Panc1 (cell line): ENCODE measurements around the gene NCS1. TPM values are rescaled to one million over a fixed set of nuclear protein-coding genes. Genes with fewer than 3 reads are reported as not detected.

Experiments
- ATAC-seq: fragments of 200-7000 bp; cut with Tn5 transposase; 2 replicates; pipeline ENCODE4 v1.9.1; 2020; ENCODE audit warnings: mild to moderate bottlenecking, moderate library complexity
- BruUV-seq: library from RNA; stranded (reverse); fragments of 400-500 nt; replicated peaks from 2 replicates; lab custom pipeline; 2021; lab: Mats Ljungman, UMichigan
- CTCF ChIA-PET: fragments of 300-600 bp; sonication (Branson Sonifier 250); formaldehyde crosslinking; loops from one replicate; lab custom pipeline; 2022; ENCODE audit warnings: antibody characterized with exemption; lab: Charles Lee
- POLR2A ChIA-PET: fragments of 300-600 bp; sonication (Branson Sonifier 250); formaldehyde crosslinking; loops from one replicate; lab custom pipeline; 2022; ENCODE audit warnings: antibody characterized with exemption; lab: Charles Lee
- DNase-seq: peaks from one replicate; pipeline ENCODE4 v3.0.0-alpha.2; 2010; ENCODE audit warnings: low read depth, low spot score
- H3K27ac ChIP-seq: 2 replicates; pipeline ENCODE4 v1.5.1; 2011; ENCODE audit warnings: mild to moderate bottlenecking, low read length, inconsistent platforms
- H3K27me3 ChIP-seq: fragments of 200-500 bp; sonication (Bioruptor generic); 2 replicates; pipeline ENCODE4 v1.6.0; 2014; ENCODE audit warnings: low read length, inconsistent platforms; ENCODE audit not compliant: control insufficient read depth, insufficient read depth
- H3K36me3 ChIP-seq: fragments of 200-500 bp; sonication (Bioruptor generic); 2 replicates; pipeline ENCODE4 v1.5.1; 2014; ENCODE audit warnings: inconsistent platforms, mild to moderate bottlenecking, low read length, moderate library complexity; ENCODE audit not compliant: control insufficient read depth, insufficient read depth
- H3K4me1 ChIP-seq: 2 replicates; pipeline ENCODE4 v1.5.1; 2011; ENCODE audit warnings: inconsistent platforms, mild to moderate bottlenecking, low read length, moderate library complexity; ENCODE audit not compliant: control insufficient read depth, insufficient read depth
- H3K4me3 ChIP-seq, 2 experiments: 2 replicates each; pipeline ENCODE4 v1.5.1; 2011 to 2012; ENCODE audit warnings: low read depth in 2 of 2, low read length in 2 of 2, mild to moderate bottlenecking in 2 of 2, inconsistent platforms in 1 of 2, moderate library complexity in 1 of 2
- H3K9me3 ChIP-seq: fragments of 200-500 bp; sonication (Bioruptor generic); 2 replicates; pipeline ENCODE4 v1.5.1; 2014; ENCODE audit warnings: low read depth, mild to moderate bottlenecking, inconsistent platforms, low read length, moderate library complexity; ENCODE audit not compliant: control insufficient read depth, insufficient read depth
- POLR2AphosphoS5 ChIP-seq: IDR thresholded peaks from 2 replicates; pipeline ENCODE4 v1.6.1; 2012; ENCODE audit warnings: mild to moderate bottlenecking, low read depth, low read length, moderate library complexity
- SIN3A ChIP-seq: IDR thresholded peaks from 2 replicates; pipeline ENCODE4 v1.6.1; 2012; ENCODE audit warnings: low read depth, mild to moderate bottlenecking, low read length, moderate library complexity, borderline replicate concordance; ENCODE audit not compliant: insufficient read depth
- TCF7L2 ChIP-seq: IDR thresholded peaks from 2 replicates; pipeline ENCODE4 v1.6.1; 2011; ENCODE audit warnings: mild to moderate bottlenecking, low read depth, low read length, inconsistent platforms
- in situ Hi-C: cut with HindIII; loops from 2 replicates; pipeline ENCODE4 v1.10.0; 2016; ENCODE audit warnings: low sequenced_read_pairs, low pct_unique_long_range_greater_than_20kb
- intact Hi-C: fragments of 100-400 bp; cut with micrococcal nuclease; formaldehyde crosslinking; loops from one replicate; pipeline ENCODE4 v1.10.0; 2022; ENCODE audit not compliant: unreplicated experiment
- total RNA-seq: library from RNA; stranded (reverse); gene quantifications from one replicate; pipeline ENCODE4 v1.2.1, GENCODE V29; 2021; ENCODE audit not compliant: unreplicated experiment
- TF ChIP-seq, protein P1 (sequence below), 2 experiments: IDR thresholded peaks; 2 replicates each; pipeline ENCODE4 v1.6.1; 2011 to 2012; ENCODE audit warnings: low read depth in 2 of 2, control low read depth in 1 of 2, low read length in 1 of 2, mild to moderate bottlenecking in 1 of 2, moderate library complexity in 1 of 2; ENCODE audit not compliant: insufficient read depth in 1 of 2
- TF ChIP-seq, protein P2 (sequence below): fragments of 450-650 bp; IDR thresholded peaks from 2 replicates; pipeline ENCODE4 v1.5.1; 2017; ENCODE audit warnings: mild to moderate bottlenecking

Gene NCS1
- total RNA-seq, 1 experiment from 2014 or later, result 31.6 TPM

DNA sequence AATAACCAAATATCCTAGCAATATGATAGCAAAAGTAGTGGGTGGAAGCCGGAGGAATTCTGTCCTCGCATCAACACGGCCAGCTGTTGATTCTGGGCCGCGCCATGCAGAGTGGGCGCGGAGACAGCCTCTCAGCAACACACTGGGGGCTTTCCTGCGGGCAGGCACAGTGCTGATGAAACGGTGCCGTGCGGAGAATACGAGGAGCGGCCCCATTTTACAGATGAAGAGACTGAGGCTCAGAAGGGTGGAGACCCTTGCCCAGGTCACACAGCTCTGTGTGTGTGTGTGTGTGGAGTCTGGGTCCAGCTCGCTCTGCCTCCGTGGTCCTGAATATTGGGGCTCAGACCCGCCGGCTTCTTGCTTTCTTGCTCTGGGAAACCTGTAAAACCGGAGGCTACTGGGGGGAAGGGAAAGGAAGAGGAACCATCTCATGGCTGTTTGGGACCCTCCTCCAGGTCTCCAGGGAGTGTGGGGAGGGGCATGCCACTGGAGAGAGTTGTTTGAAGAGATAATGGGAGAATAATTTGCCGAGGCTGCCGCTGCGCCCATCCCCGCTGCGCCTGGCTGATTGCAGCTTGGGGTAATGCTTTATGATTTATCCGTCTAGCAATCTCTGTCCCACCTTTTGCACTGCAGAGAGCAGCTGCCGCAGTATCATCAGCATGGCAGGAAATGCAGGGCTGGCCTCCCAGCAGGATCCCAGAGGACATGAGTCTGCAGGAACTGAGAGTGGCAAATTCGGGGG lies 36.6 kb downstream of the NCS1 start:
- no peak overlapping the region for H3K27ac ChIP-seq
- TF ChIP-seq, protein P1, sequence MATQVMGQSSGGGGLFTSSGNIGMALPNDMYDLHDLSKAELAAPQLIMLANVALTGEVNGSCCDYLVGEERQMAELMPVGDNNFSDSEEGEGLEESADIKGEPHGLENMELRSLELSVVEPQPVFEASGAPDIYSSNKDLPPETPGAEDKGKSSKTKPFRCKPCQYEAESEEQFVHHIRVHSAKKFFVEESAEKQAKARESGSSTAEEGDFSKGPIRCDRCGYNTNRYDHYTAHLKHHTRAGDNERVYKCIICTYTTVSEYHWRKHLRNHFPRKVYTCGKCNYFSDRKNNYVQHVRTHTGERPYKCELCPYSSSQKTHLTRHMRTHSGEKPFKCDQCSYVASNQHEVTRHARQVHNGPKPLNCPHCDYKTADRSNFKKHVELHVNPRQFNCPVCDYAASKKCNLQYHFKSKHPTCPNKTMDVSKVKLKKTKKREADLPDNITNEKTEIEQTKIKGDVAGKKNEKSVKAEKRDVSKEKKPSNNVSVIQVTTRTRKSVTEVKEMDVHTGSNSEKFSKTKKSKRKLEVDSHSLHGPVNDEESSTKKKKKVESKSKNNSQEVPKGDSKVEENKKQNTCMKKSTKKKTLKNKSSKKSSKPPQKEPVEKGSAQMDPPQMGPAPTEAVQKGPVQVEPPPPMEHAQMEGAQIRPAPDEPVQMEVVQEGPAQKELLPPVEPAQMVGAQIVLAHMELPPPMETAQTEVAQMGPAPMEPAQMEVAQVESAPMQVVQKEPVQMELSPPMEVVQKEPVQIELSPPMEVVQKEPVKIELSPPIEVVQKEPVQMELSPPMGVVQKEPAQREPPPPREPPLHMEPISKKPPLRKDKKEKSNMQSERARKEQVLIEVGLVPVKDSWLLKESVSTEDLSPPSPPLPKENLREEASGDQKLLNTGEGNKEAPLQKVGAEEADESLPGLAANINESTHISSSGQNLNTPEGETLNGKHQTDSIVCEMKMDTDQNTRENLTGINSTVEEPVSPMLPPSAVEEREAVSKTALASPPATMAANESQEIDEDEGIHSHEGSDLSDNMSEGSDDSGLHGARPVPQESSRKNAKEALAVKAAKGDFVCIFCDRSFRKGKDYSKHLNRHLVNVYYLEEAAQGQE (IDR thresholded peaks at IDR 0.05; ENCODE audit: insufficient read depth in 1 of 2, low read depth in 2 of 2, low read length in 1 of 2), result no peak
- TF ChIP-seq, protein P2, sequence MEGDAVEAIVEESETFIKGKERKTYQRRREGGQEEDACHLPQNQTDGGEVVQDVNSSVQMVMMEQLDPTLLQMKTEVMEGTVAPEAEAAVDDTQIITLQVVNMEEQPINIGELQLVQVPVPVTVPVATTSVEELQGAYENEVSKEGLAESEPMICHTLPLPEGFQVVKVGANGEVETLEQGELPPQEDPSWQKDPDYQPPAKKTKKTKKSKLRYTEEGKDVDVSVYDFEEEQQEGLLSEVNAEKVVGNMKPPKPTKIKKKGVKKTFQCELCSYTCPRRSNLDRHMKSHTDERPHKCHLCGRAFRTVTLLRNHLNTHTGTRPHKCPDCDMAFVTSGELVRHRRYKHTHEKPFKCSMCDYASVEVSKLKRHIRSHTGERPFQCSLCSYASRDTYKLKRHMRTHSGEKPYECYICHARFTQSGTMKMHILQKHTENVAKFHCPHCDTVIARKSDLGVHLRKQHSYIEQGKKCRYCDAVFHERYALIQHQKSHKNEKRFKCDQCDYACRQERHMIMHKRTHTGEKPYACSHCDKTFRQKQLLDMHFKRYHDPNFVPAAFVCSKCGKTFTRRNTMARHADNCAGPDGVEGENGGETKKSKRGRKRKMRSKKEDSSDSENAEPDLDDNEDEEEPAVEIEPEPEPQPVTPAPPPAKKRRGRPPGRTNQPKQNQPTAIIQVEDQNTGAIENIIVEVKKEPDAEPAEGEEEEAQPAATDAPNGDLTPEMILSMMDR, result no peak
- TF ChIP-seq TCF7L2 (no peak), SIN3A (no peak), POLR2AphosphoS5 (no peak)
- no TSS peak for BruUV-seq
- H3K9me3 ChIP-seq, result no peaks in the 10 kb centered on the region
- H3K27me3 ChIP-seq, result no peaks in the 10 kb centered on the region
- H3K4me1 ChIP-seq, result no peaks in the 10 kb centered on the region
- no peak overlapping the region for H3K4me3 ChIP-seq
- in situ Hi-C loops, result no loop called here
- POLR2A ChIA-PET, result no interaction called here
- CTCF ChIA-PET, result no interaction called here
- intact Hi-C loops, result no loop called here
- no peaks in the 10 kb centered on the region for H3K36me3 ChIP-seq
- ATAC-seq (no peak), DNase-seq (no peak)

DNA sequence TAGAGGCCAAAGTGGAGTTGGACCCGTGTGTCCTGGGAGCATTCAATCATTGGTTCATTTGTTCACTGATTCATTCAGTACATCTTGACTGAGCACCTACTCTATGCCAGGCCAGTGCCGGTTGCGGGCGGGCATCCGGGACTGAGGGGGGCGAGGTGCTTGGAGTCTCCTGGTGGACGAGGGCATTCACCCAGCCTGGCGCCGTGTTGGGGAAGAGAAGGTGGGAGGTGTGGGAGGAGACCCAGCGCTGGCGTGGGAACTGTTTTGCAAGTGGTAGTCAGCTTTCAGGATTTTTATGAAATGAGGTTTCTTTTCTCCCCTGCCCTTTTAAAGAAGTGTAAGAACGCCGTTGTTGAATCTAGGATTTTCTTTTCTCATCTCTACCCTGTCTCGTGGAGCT lies 37.2 kb downstream of the NCS1 start:
- Histone ChIP-seq H3K9me3 (no peaks in the 10 kb centered on the region), H3K4me3 (no peak overlapping the region), H3K36me3 (no peaks in the 10 kb centered on the region), H3K4me1 (no peaks in the 10 kb centered on the region), H3K27me3 (no peaks in the 10 kb centered on the region), H3K27ac (no peak overlapping the region)
- ATAC-seq, result no peak
- no peak for TF ChIP-seq SIN3A
- TF ChIP-seq, protein P1 (IDR thresholded peaks at IDR 0.05; ENCODE audit: insufficient read depth in 1 of 2, low read depth in 2 of 2, low read length in 1 of 2), result no peak
- TF ChIP-seq POLR2AphosphoS5, result no peak
- BruUV-seq, result no TSS peak
- intact Hi-C loops (no loop called here), in situ Hi-C loops (no loop called here)
- ChIA-PET POLR2A (no interaction called here), CTCF (no interaction called here)
- DNase-seq, result no peak
